Measurements from ENCODE around the gene KDM4D. TPM values are rescaled to one million over a fixed set of nuclear protein-coding genes. Genes with fewer than 3 reads are reported as not detected.

KDM4D gene
- total and polyA plus RNA-seq, 2 of the 8 experiments (the other 6 are each of a cell fraction or from before 2014, with no cell fraction given) = 1.5 to 4.5 TPM

DNA sequence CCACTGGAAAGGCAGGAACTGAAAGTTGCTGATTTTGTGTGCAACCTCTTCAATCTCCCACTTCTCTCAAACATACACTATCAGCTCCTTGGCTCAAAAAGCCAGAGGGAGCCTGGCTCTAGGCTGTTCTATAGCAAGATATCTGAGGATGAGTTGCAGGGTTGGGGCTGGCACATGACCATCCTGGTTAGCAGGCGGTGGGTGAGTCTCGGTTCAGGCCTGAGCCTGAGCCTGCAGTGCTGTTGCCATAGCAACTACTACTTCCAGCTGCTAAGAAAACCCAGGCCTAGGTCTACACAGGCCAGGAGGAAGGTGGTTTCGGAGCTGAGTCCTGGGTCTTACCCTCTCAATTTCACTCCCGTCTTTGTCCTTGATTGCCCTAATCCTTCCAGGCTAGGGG lies 39.1 kb upstream of the KDM4D start (continued):
- TF ChIP-seq TBP (IDR thresholded peaks at IDR 0.05; ENCODE audit: low read depth, low read length) = no peak
- TF ChIP-seq CTBP2 (IDR thresholded peaks at IDR 0.05; ENCODE audit: borderline replicate concordance, insufficient read depth, insufficient read length, low read length) = no peak
- no peak for TF ChIP-seq ZNF274 (IDR thresholded peaks at IDR 0.05; ENCODE audit: borderline replicate concordance, extremely low read depth, low read length)

All from H1 (cell line).